GM10266 (cell line): Measurements from ENCODE around the gene TOE1.
A peak's percentile ranks its signal among the peaks of the same experiment; 100 is the strongest.

Experiments
- DNase-seq: peaks from one replicate; pipeline ENCODE4 v3.0.0; 2012; ENCODE audit errors: extremely low spot score
- TF ChIP-seq, protein P1 (sequence below): IDR thresholded peaks from 2 replicates; pipeline ENCODE4 v1.5.1; 2012; ENCODE audit warnings: mild to moderate bottlenecking, low read depth; ENCODE audit not compliant: control insufficient read depth, insufficient read depth; ENCODE audit errors: missing control alignments

Gene TOE1

DNA sequence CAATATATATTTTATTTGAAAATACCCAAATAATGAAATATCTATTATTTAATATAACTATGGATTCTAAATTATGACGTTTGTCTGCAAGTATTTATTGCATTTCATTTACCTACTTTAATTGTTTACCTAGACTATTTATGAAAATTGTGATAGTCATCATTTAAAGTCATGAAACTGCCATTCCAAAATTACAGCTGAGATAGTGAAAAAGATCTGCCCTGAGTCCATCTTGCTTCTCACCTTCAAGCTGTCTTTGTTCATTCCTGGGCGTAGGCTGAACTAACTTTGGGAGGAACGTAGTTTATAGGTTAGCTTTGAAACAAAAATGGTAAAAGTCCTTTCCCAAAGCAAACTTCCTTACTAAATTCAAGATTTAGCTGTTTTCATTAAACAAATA, 25.7 kb upstream of the TOE1 start:
- TF ChIP-seq, protein P1, sequence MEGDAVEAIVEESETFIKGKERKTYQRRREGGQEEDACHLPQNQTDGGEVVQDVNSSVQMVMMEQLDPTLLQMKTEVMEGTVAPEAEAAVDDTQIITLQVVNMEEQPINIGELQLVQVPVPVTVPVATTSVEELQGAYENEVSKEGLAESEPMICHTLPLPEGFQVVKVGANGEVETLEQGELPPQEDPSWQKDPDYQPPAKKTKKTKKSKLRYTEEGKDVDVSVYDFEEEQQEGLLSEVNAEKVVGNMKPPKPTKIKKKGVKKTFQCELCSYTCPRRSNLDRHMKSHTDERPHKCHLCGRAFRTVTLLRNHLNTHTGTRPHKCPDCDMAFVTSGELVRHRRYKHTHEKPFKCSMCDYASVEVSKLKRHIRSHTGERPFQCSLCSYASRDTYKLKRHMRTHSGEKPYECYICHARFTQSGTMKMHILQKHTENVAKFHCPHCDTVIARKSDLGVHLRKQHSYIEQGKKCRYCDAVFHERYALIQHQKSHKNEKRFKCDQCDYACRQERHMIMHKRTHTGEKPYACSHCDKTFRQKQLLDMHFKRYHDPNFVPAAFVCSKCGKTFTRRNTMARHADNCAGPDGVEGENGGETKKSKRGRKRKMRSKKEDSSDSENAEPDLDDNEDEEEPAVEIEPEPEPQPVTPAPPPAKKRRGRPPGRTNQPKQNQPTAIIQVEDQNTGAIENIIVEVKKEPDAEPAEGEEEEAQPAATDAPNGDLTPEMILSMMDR: no peak
- DNase-seq: no peak

DNA sequence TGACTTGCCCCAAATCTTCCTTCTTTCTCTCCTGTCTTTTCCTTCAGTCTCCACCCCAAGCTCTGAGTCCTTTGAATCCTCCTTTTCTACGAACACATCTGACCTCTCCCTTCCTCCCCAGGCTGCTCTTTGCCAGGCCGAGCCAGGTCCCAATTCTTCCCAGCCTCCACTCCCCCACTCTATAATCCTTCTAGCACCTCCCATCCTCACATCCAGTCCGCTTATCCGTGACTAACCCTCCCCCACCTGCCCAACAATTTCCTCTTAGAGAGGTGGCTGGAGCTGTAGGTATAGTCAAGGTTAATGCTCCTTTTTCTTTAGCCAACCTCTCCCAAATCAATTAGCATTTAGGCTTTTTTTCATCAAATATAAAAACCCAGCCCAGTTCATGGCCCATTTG, 22.8 kb upstream of the TOE1 start:
- TF ChIP-seq, protein P1: no peak
- no peak for DNase-seq

DNA sequence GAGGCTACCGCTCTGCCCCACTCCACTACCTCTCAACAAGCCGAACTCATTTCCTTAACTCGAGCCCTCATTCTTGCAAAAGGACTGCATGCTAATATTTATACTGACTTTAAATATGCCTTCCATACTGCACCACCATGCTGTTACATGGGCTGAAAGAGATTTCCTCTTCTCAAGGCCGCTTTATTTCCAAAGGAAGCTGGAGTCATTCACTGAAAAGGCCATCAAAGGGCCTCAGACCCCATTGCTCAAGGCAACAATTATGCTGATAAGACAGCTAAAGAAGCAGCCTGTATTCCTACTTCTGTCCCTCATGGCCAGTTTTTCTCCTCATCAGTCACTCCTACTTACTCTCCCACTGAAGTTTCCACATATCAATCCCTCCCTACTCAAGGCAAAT, 20.2 kb upstream of the TOE1 start:
- TF ChIP-seq, protein P1: no peak
- no peak for DNase-seq

DNA sequence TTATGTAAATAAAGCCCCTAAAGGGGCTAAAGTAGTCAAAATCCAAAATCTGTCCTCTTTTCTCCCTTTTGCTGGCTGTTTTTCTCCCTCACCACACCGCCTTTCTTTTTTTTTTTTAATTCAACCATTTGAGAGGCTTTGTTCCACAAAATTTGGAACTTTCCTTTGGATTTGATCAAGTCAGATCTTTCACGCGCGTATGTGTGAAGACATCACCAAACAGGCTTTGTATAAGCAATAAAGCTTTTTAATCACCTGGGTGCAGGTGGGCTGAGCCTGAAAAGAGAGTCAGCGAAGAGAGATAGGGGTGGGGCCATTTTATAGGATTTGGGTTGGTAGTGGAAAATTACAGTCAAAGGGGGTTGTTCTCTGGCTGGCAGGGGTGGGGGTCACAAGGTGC, 18.5 kb upstream of the TOE1 start:
- TF ChIP-seq, protein P1: no peak
- no peak for DNase-seq

DNA sequence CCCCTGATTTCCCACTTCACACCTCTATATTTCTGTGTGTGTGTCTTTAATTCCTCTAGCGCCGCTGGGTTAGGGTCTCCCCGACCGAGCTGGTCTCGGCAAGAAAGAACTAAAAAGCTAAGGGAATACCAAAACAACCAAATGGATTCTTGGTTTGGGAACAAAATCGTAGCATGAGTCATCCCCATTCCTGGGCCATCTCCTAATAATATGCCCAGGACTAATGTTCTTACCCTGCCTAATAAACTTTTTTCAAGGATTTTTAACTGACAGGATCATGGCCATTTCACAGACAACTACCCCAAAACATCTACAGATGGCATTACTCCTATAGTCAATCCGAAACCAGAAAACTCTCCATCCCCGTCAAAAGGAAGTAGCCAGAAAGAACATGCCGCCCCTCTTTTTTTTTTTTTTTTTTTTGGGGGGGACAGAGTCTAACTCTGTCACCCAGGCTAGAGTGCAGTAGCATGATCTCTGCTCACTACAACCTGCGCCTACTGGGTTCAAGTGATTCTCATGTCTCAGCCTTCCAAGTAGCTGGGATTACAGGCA, 17.4 kb upstream of the TOE1 start:
- peak; percentile 6 for DNase-seq
- TF ChIP-seq, protein P1: no peak

DNA sequence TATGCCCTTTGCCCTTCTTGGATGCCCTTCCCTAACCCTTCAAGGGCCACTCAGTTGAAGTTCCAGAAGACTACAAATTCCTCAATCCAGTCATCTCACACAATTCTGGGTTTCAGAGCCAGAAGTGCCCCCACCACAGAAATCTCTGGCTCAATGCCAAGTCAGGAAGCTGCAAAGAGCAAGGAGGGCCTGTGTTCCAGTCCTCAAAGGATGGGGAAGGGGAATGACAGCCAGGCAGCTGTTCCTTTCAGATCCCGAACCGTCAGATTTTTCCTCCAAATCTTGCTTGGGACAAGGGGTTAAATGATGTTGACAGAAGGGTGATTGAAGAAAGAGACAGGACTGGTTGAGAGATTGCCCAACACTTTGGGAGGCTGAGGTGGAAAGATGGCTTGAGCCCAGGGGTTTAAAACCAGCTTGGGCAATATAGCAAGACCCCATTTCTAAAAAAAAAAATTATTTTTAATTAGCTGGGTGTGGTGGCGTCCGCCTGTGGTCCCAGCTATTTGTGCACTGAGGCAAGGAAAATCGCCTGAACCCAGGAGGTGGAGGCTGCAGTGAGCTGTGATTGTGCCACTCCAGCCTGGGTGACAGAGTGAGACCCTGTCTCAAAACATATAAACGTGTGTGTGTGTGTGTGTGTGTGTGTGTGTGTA, 14.0 kb upstream of the TOE1 start:
- TF ChIP-seq, protein P1: no peak
- peak; percentile 9 for DNase-seq
